Left forelimb (tissue), 1 donor: ENCODE measurements around the gene PDXDC1.
"Not testable (repeated sequence)": the region's sequence is repeated elsewhere in the genome, so short reads cannot be mapped to it uniquely, and the experiment has no call there.

Experiments
- DNase-seq: peaks from one replicate; pipeline ENCODE4 v3.0.0-alpha.2; 2018; ENCODE audit warnings: low spot score

PDXDC1 gene

GRCh38 chr16:15157644-15158043, 182.8 kb downstream of the PDXDC1 start:
- DNase-seq = not testable (repeated sequence)

GRCh38 chr16:15159671-15160070, 184.8 kb downstream of the PDXDC1 start:
- not testable (repeated sequence) for DNase-seq

GRCh38 chr16:15160571-15160970, 185.7 kb downstream of the PDXDC1 start:
- DNase-seq = not testable (repeated sequence)

GRCh38 chr16:15163055-15163454, 188.2 kb downstream of the PDXDC1 start:
- DNase-seq = not testable (repeated sequence)

GRCh38 chr16:15166177-15166576, 191.4 kb downstream of the PDXDC1 start:
- not testable (repeated sequence) for DNase-seq

- DNase-seq = not testable (repeated sequence)
These were observed 193.5 kb downstream of the PDXDC1 start for GRCh38 chr16:15168303-15168702.

- not testable (repeated sequence) for DNase-seq
These were observed 194.3 kb downstream of the PDXDC1 start for GRCh38 chr16:15168953-15169652.

GRCh38 chr16:15179909-15180308, 205.1 kb downstream of the PDXDC1 start:
- DNase-seq = not testable (repeated sequence)

- DNase-seq = not testable (repeated sequence)
These were observed 206.1 kb downstream of the PDXDC1 start for GRCh38 chr16:15180946-15181345.

GRCh38 chr16:15184000-15184399, 209.2 kb downstream of the PDXDC1 start:
- DNase-seq = not testable (repeated sequence)
